GM23248 (cell line): ENCODE measurements around the gene IMPACT.

Source experiments
- EZH2 ChIP-seq: fragments of 200-600 bp; sonication (generic); IDR thresholded peaks from 2 replicates; pipeline ENCODE4 v1.6.1; 2018; ENCODE audit warnings: antibody characterized with exemption, mild to moderate bottlenecking; ENCODE audit not compliant: insufficient read depth, poor library complexity, severe bottlenecking
- EZH2phosphoT487 ChIP-seq: fragments of 200-600 bp; sonication (generic); IDR thresholded peaks from 2 replicates; pipeline ENCODE4 v1.6.1; 2018; ENCODE audit warnings: antibody characterized with exemption, moderate library complexity, mild to moderate bottlenecking, low read depth; ENCODE audit not compliant: insufficient read depth

DNA sequence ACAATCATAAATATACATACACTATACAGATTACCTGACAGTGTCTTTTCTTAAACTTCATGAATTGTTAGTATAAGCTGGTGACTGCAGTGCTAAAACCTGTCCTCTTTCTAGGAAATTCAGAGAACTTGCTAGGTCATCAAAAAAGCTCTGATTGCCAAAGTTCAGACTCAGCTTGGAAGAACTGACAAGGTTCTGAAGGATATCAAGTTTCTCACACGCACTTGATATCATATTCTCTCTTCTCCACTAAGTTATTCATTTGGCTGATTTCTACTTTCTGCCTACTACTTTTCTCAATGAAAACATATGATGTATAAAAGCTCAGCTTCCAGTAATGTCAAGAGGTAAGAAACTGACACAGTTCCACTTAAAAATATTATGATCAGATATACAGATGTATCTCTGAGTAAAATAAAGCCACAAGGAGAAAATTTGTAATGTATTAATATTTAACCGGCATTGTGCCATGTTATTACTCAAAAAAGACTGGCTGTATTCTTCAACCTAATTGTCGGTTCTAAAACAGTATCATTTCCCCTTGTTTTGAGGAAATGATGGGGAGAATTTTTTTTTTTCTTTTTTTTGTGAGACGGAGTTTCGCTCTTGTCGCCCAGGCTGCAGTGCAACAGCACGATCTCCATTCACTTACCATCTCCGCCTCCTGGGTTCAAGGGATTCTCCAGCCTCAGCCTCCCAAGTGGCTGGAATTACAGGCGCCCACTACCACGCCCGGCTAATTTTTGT lies 31.2 kb upstream of the IMPACT start:
- no peak for TF ChIP-seq EZH2
- TF ChIP-seq EZH2phosphoT487: no peak
